NB4 (cell line): ENCODE measurements around the gene ENTR1.
A peak's percentile ranks its signal among the peaks of the same experiment; 100 is the strongest.

ENCODE experiments used
- DNase-seq: peaks from one replicate; pipeline ENCODE4 v3.0.0; 2010; ENCODE audit warnings: low read depth
- H3K4me3 ChIP-seq: one replicate; pipeline ENCODE4 v1.5.1; 2011; ENCODE audit warnings: mild to moderate bottlenecking, low read depth, low read length, moderate library complexity
- MYC ChIP-seq: IDR thresholded peaks from 2 replicates; pipeline ENCODE4 v1.6.1; 2011; ENCODE audit warnings: low read depth, low read length
- POLR2A ChIP-seq: IDR thresholded peaks from 2 replicates; pipeline ENCODE4 v1.6.1; 2011; ENCODE audit warnings: mild to moderate bottlenecking; ENCODE audit not compliant: insufficient read length; ENCODE audit errors: extremely low read depth
- TF ChIP-seq, protein P1 (sequence below): IDR thresholded peaks from 2 replicates; pipeline ENCODE4 v1.6.1; 2011; ENCODE audit warnings: low read depth, low read length
- TF ChIP-seq, protein P2 (sequence below): IDR thresholded peaks from one replicate; pipeline ENCODE4 v1.5.1; 2012; ENCODE audit warnings: low read depth, low read length

ENTR1 gene

DNA sequence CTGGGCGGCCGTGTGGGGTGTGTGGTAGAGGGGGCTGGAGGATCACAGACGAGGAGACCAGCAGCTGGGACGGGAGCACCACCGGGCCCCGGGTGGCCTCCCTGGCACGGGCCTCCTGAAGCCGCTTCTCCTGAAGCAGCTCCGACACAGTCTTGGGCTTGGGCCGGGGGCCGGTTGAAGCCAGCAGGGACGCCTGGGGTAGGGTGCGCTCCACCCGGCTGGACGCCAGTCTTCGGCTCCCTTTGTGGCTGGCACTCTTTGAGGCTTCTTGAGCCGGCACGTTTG, 31.5 kb downstream of the ENTR1 start:
- no peak overlapping the region for H3K4me3 ChIP-seq
- no peak for TF ChIP-seq POLR2A
- TF ChIP-seq, protein P1, sequence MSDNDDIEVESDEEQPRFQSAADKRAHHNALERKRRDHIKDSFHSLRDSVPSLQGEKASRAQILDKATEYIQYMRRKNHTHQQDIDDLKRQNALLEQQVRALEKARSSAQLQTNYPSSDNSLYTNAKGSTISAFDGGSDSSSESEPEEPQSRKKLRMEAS = no peak
- TF ChIP-seq, protein P2, sequence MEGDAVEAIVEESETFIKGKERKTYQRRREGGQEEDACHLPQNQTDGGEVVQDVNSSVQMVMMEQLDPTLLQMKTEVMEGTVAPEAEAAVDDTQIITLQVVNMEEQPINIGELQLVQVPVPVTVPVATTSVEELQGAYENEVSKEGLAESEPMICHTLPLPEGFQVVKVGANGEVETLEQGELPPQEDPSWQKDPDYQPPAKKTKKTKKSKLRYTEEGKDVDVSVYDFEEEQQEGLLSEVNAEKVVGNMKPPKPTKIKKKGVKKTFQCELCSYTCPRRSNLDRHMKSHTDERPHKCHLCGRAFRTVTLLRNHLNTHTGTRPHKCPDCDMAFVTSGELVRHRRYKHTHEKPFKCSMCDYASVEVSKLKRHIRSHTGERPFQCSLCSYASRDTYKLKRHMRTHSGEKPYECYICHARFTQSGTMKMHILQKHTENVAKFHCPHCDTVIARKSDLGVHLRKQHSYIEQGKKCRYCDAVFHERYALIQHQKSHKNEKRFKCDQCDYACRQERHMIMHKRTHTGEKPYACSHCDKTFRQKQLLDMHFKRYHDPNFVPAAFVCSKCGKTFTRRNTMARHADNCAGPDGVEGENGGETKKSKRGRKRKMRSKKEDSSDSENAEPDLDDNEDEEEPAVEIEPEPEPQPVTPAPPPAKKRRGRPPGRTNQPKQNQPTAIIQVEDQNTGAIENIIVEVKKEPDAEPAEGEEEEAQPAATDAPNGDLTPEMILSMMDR = no peak
- no peak for TF ChIP-seq MYC

GRCh38 chr9:136378170-136379002, 32.0 kb downstream of the ENTR1 start:
- TF ChIP-seq, protein P1 = no peak
- no peak for TF ChIP-seq POLR2A
- TF ChIP-seq MYC = no peak
- TF ChIP-seq, protein P2 = no peak
- peak overlapping the region; percentile 16 for H3K4me3 ChIP-seq
- DNase-seq = peak; percentile 40

More for the DNA sequence above, 31.5 kb downstream of the ENTR1 start:
- DNase-seq = no peak

- H3K4me3 ChIP-seq = peak overlapping the region; percentile 40
- DNase-seq = peak; percentile 94
These were observed 32.9 kb downstream of the ENTR1 start for GRCh38 chr9:136377341-136378169.

GRCh38 chr9:136376457-136376856, 34.0 kb downstream of the ENTR1 start:
- peak; percentile 73 for DNase-seq
- TF ChIP-seq POLR2A = no peak
- TF ChIP-seq, protein P1 = no peak
- TF ChIP-seq, protein P2 = no peak
- no peak for TF ChIP-seq MYC
- no peak overlapping the region for H3K4me3 ChIP-seq

More at GRCh38 chr9:136377341-136378169, 32.9 kb downstream of the ENTR1 start:
- TF ChIP-seq, protein P2 = no peak
- TF ChIP-seq MYC (peak; percentile 39; the same call in 1 of the 2 replicates), POLR2A (peak; percentile 32)
- TF ChIP-seq, protein P1 = peak; percentile 32; the same call in 1 of the 2 replicates

- TF ChIP-seq POLR2A = no peak
- TF ChIP-seq, protein P2 = no peak
- TF ChIP-seq, protein P1 = no peak
- TF ChIP-seq MYC = no peak
- no peak for DNase-seq
- no peak overlapping the region for H3K4me3 ChIP-seq
These were observed 35.3 kb downstream of the ENTR1 start for GRCh38 chr9:136375096-136375495.
